ENCODE results near the gene LYRM4. TPM values are rescaled to one million over a fixed set of nuclear protein-coding genes. Genes with fewer than 3 reads are reported as not detected.
A peak's percentile ranks its signal among the peaks of the same experiment; 100 is the strongest.

The LYRM4 gene
- total and polyA plus RNA-seq, 7 donors = 11.3 to 21.1 (median 16.1) TPM

- Histone ChIP-seq H3K27ac (no peak overlapping the region), H3K27me3 (ENCODE audit: insufficient read depth in 3 of 3, low read length in 2 of 3) (no peaks in the 10 kb centered on the region), H3K9me3 (no peaks in the 10 kb centered on the region), H3K36me3 (ENCODE audit: insufficient read depth in 1 of 2, low read depth in 1 of 2) (no peaks in the 10 kb centered on the region), H3K4me3 (no peak overlapping the region), H3K4me1 (no peaks in the 10 kb centered on the region)
- ATAC-seq = no peak
- intact Hi-C loops (cut with DNase I) = no loop called here
- no peak for DNase-seq
- 95 to 98% (median 95%) methylated on average over 3 of the region's 3 CpGs for WGBS, 3 donors
- no peak for TF ChIP-seq CTCF (IDR thresholded peaks at IDR 0.05)
These were observed 13.5 kb upstream of the LYRM4 start for GRCh38 chr6:5274231-5274630.

GRCh38 chr6:5271926-5272325 lies 11.2 kb upstream of the LYRM4 start:
- TF ChIP-seq CTCF (IDR thresholded peaks at IDR 0.05) = no peak
- DNase-seq (no peak), ATAC-seq (no peak)
- Histone ChIP-seq H3K4me1 (no peaks in the 10 kb centered on the region), H3K4me3 (no peak overlapping the region), H3K27me3 (ENCODE audit: insufficient read depth in 3 of 3, low read length in 2 of 3) (no peaks in the 10 kb centered on the region), H3K27ac (no peak overlapping the region), H3K9me3 (peaks cover 2% of the 10 kb centered on the region), H3K36me3 (ENCODE audit: insufficient read depth in 1 of 2, low read depth in 1 of 2) (no peaks in the 10 kb centered on the region)
- intact Hi-C loops (cut with DNase I) = no loop called here
- WGBS, 3 donors = 94 to 97% (median 96%) methylated on average over 6 of the region's 6 CpGs

- no peaks in the 10 kb centered on the region for H3K4me1 ChIP-seq
- no peaks in the 10 kb centered on the region for H3K36me3 ChIP-seq (ENCODE audit: insufficient read depth in 1 of 2, low read depth in 1 of 2)
- DNase-seq (no peak), ATAC-seq (no peak)
- 62 to 71% (median 70%) methylated on average over 5 of the region's 5 CpGs for WGBS, 3 donors
- H3K9me3 ChIP-seq = peaks cover 2% of the 10 kb centered on the region
- no peaks in the 10 kb centered on the region for H3K27me3 ChIP-seq (ENCODE audit: insufficient read depth in 3 of 3, low read length in 2 of 3)
- intact Hi-C loops (cut with DNase I) = no loop called here
- no peak overlapping the region for H3K4me3 ChIP-seq
- H3K27ac ChIP-seq = no peak overlapping the region
- TF ChIP-seq CTCF (IDR thresholded peaks at IDR 0.05) = no peak
These were observed 9.4 kb upstream of the LYRM4 start for GRCh38 chr6:5270093-5270680.

GRCh38 chr6:5266423-5266822 lies 5.7 kb upstream of the LYRM4 start:
- Histone ChIP-seq H3K9me3 (peaks cover 2% of the 10 kb centered on the region), H3K27me3 (ENCODE audit: insufficient read depth in 3 of 3, low read length in 2 of 3) (no peaks in the 10 kb centered on the region), H3K27ac (no peak overlapping the region), H3K4me1 (peaks cover 11% of the 10 kb centered on the region), H3K4me3 (no peak overlapping the region), H3K36me3 (ENCODE audit: insufficient read depth in 1 of 2, low read depth in 1 of 2) (no peaks in the 10 kb centered on the region)
- ATAC-seq (no peak), DNase-seq (no peak)
- WGBS, 3 donors = 94 to 98% (median 96%) methylated on average over 2 of the region's 2 CpGs
- intact Hi-C loops (cut with DNase I) = no loop called here
- no peak for TF ChIP-seq CTCF (IDR thresholded peaks at IDR 0.05)

GRCh38 chr6:5261545-5262109 lies 877 bp upstream of the LYRM4 start:
- H3K36me3 ChIP-seq (ENCODE audit: insufficient read depth in 1 of 2, low read depth in 1 of 2) = no peaks in the 10 kb centered on the region
- no peak for ATAC-seq
- intact Hi-C loops (cut with DNase I) = loop anchor here in 1 of 2 donors (5.0 kb wide), 1 partner anchor 119 kb away; no protein-coding TSS in a partner anchor

More at GRCh38 chr6:5261545-5262109, 877 bp upstream of the LYRM4 start:
- Histone ChIP-seq H3K4me3 (peak overlapping the region; percentile 85), H3K27me3 (ENCODE audit: insufficient read depth in 3 of 3, low read length in 2 of 3) (no peaks in the 10 kb centered on the region), H3K4me1 (peaks cover 19% of the 10 kb centered on the region), H3K9me3 (no peaks in the 10 kb centered on the region), H3K27ac (peak overlapping the region; percentile 99)
- no peak for DNase-seq
- 0% methylated on average over 19 of the region's 19 CpGs for WGBS, 3 donors
- no peak for TF ChIP-seq CTCF (IDR thresholded peaks at IDR 0.05)
